GM23338 (cell line): ENCODE measurements around the gene SCNN1B. TPM values are rescaled to one million over a fixed set of nuclear protein-coding genes. Genes with fewer than 3 reads are reported as not detected.
"Not testable (repeated sequence)": the region's sequence is repeated elsewhere in the genome, so short reads cannot be mapped to it uniquely, and the experiment has no call there.

Experiments used
- ATAC-seq: fragments of 200-7000 bp; cut with Tn5 transposase; 3 replicates; pipeline ENCODE4 v1.9.1; 2020
- DNase-seq: peaks from one replicate; pipeline ENCODE4 v3.0.0-alpha.2; 2015; ENCODE audit warnings: low spot score
- H2AFZ ChIP-seq: fragments of 200-600 bp; sonication (generic); 2 replicates; pipeline ENCODE4 v1.8.0; 2016; ENCODE audit warnings: antibody characterized with exemption, mild to moderate bottlenecking, moderate library complexity
- H3F3A ChIP-seq: fragments of 200-600 bp; sonication (generic); replicated peaks from 2 replicates; pipeline ENCODE4 v1.8.0; 2017; ENCODE audit warnings: antibody characterized with exemption, mixed run types, low read depth
- H3K27ac ChIP-seq: fragments of 200-600 bp; sonication (generic); 2 replicates; pipeline ENCODE4 v1.6.1; 2016; ENCODE audit warnings: low read depth
- H3K27me3 ChIP-seq: fragments of 200-600 bp; sonication (generic); 2 replicates; pipeline ENCODE4 v1.8.0; 2016; ENCODE audit warnings: mild to moderate bottlenecking, mixed run types, moderate library complexity; ENCODE audit not compliant: insufficient read depth
- H3K36me3 ChIP-seq: fragments of 200-600 bp; sonication (generic); 2 replicates; pipeline ENCODE4 v1.8.0; 2016; ENCODE audit warnings: mild to moderate bottlenecking; ENCODE audit not compliant: insufficient read depth
- H3K4me1 ChIP-seq: fragments of 200-600 bp; sonication (generic); 2 replicates; pipeline ENCODE4 v1.8.0; 2016; ENCODE audit warnings: mild to moderate bottlenecking, moderate library complexity; ENCODE audit not compliant: insufficient read depth
- H3K4me2 ChIP-seq: fragments of 200-600 bp; sonication (generic); 2 replicates; pipeline ENCODE4 v1.7.1; 2017; ENCODE audit warnings: mixed run types
- H3K4me3 ChIP-seq: fragments of 200-600 bp; sonication (generic); 2 replicates; pipeline ENCODE4 v1.6.1; 2016; ENCODE audit warnings: mixed run types
- H3K79me2 ChIP-seq: fragments of 200-600 bp; sonication (generic); replicated peaks from 2 replicates; pipeline ENCODE4 v1.8.0; 2017; ENCODE audit warnings: mild to moderate bottlenecking; ENCODE audit not compliant: insufficient read depth
- H3K9me2 ChIP-seq: fragments of 200-600 bp; sonication (generic); 2 replicates; pipeline ENCODE4 v1.8.0; 2017; ENCODE audit not compliant: insufficient read depth
- H4K20me1 ChIP-seq: fragments of 200-600 bp; sonication (generic); replicated peaks from 2 replicates; pipeline ENCODE4 v1.8.0; 2017; ENCODE audit warnings: mild to moderate bottlenecking; ENCODE audit not compliant: insufficient read depth
- H3K27ac Mint-ChIP-seq: 2 replicates; pipeline ENCODE4 v1.8.0; 2020; ENCODE audit warnings: inconsistent platforms, mild to moderate bottlenecking, moderate library complexity, mixed read lengths
- H3K27me3 Mint-ChIP-seq: 3 replicates; pipeline ENCODE4 v1.8.0; 2022; ENCODE audit warnings: low read depth, mild to moderate bottlenecking, moderate library complexity, mixed read lengths, inconsistent platforms; ENCODE audit not compliant: insufficient read depth, poor library complexity
- H3K36me3 Mint-ChIP-seq: 3 replicates; pipeline ENCODE4 v1.8.0; 2021; ENCODE audit warnings: low read depth, mild to moderate bottlenecking, inconsistent platforms, moderate library complexity, mixed read lengths
- H3K4me1 Mint-ChIP-seq: 3 replicates; pipeline ENCODE4 v1.8.0; 2020; ENCODE audit warnings: mild to moderate bottlenecking, inconsistent platforms, mixed read lengths
- H3K4me3 Mint-ChIP-seq: 3 replicates; pipeline ENCODE4 v1.8.0; 2021; ENCODE audit warnings: moderate library complexity, mild to moderate bottlenecking, inconsistent platforms, mixed read lengths
- H3K9me3 Mint-ChIP-seq: 3 replicates; pipeline ENCODE4 v1.8.0; 2020; ENCODE audit warnings: moderate library complexity, mild to moderate bottlenecking, inconsistent platforms, mixed read lengths
- CREB1 ChIP-seq: fragments of 250-450 bp; sonication (Bioruptor Pico); IDR thresholded peaks from 2 replicates; pipeline ENCODE4 v1.5.0; 2020; ENCODE audit warnings: low read depth, mild to moderate bottlenecking, moderate library complexity
- CTCF ChIP-seq, 2 experiments: fragments of 200-600 bp in 1 of 2; sonication (generic) in 1 of 2; conservative IDR thresholded peaks; 2 replicates each; pipeline versions ENCODE4 v1.5.1 to v1.6.1; 2016 to 2017; ENCODE audit warnings: antibody characterized with exemption in 2 of 2, low read depth in 2 of 2, mild to moderate bottlenecking in 2 of 2, moderate library complexity in 1 of 2
- ETS1 ChIP-seq: IDR thresholded peaks from 2 replicates; pipeline ENCODE4 v1.6.1; 2016; ENCODE audit warnings: antibody characterized with exemption
- EZH2 ChIP-seq: fragments of 200-600 bp; sonication (generic); IDR thresholded peaks from one replicate; pipeline ENCODE4 v1.8.0; 2017; ENCODE audit warnings: antibody characterized with exemption, mild to moderate bottlenecking, low read depth; ENCODE audit not compliant: unreplicated experiment
- EZH2phosphoT487 ChIP-seq: fragments of 200-600 bp; sonication (generic); IDR thresholded peaks from one replicate; pipeline ENCODE4 v1.8.1; 2018; ENCODE audit warnings: antibody characterized with exemption; ENCODE audit not compliant: unreplicated experiment
- JUNB ChIP-seq: IDR thresholded peaks from one replicate; pipeline ENCODE4 v1.6.1; 2016; ENCODE audit warnings: antibody characterized with exemption; ENCODE audit not compliant: unreplicated experiment
- STAT1 ChIP-seq: IDR thresholded peaks from one replicate; pipeline ENCODE4 v1.6.1; 2016; ENCODE audit warnings: antibody characterized with exemption; ENCODE audit not compliant: unreplicated experiment
- ZNF331 ChIP-seq: fragments of 250-450 bp; sonication (Bioruptor Pico); IDR thresholded peaks from 2 replicates; pipeline ENCODE4 v1.5.0; 2020; ENCODE audit warnings: low read depth, mild to moderate bottlenecking, moderate library complexity
- long read RNA-seq: library from polyadenylated mRNA; unstranded; transcript quantifications from one replicate; pipeline ENCODE4 v2.0.0, GENCODE V29; 2020; ENCODE audit not compliant: unreplicated experiment
- polyA plus RNA-seq: library from polyadenylated mRNA; unstranded; fragments of >200 nt; fragmentation: Nextera tagmentation; extraction: Ambion mirVana; gene quantifications from 2 replicates; pipeline ENCODE4 v1.2.1, GENCODE V29; 2016
- total RNA-seq: library from RNA; depleted of rRNA; stranded (reverse); fragments of >200 nt; shearing (Covaris generic); gene quantifications from 2 replicates; pipeline ENCODE4 v1.2.3, GENCODE V29; 2014; rRNA removed

Gene SCNN1B
- total RNA-seq (1.1 and 1.2 TPM in 2 replicates), polyA plus RNA-seq (0.78 and 0.94 TPM in 2 replicates)
- long read RNA-seq = 0 reads

DNA sequence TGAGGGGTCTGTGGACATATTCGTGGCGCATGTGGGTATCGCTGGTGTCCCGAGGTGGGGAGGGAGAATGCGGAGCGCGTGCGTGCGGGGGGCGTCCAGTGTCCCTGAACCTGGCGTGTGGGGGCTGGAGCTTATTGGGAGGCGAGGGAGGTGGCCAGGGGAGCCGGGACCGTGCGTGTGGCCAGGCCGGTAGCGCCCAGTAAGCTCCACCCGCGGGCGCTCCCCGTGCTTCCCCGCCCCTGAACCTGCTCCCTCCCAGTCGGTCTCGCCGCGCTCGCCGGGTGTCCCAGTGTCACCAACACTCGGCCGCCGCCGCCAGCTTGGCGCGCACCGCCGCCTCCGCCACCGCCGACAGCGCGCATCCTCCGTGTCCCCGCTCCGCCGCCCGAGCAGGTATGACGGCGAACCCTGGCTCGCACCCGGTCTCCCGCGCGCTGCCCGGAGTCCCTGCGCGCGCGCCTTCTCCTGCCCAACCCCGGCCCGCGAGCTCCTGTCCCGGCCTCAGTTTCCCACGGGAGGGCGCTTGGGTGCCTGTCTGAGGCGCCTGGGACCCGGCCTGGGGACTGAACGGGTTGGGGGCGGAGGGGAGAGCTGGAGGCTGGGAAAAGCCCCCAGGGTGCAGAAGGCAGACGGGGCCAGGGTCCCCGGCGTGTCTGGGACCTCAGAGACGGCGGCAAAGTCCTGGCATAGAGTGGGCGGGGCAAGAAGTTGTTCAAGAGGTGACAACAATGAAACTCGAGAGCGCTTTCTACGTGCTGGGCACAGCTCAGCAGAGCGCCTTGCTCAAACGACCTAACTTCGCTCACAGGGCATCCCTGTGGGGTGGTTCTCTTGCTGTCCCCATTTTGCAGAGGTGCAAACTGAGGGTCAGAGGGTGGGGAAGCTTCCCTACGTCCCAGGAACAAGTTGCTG lies at the start of gene SCNN1B:
SCNN1B (plus strand) TSS at position 258 of the 912 bp plus-strand sequence. CDS start 46,298 bp downstream, outside the sequence.
- TF ChIP-seq EZH2 (no peak), ZNF331 (peak; percentile 56), ETS1 (no peak), CREB1 (no peak), CTCF (conservative IDR thresholded peaks at IDR 0.05; ENCODE audit: low read depth in 2 of 2) (peak in 1 of 2 experiments; percentile 35; a peak in 2 of 4 replicates)
- Histone ChIP-seq H4K20me1 (no peaks in the 10 kb centered on the region), H2AFZ (peak within 1 kb of the TSS; percentile 94), H3K4me1 (peaks cover 6% of the 10 kb centered on the region; the same call in 1 of the 2 replicates), H3K4me3 (peak within 1 kb of the TSS; percentile 79), H3K79me2 (no peaks in the 10 kb centered on the region), H3F3A (no peaks in the 10 kb centered on the region), H3K4me2 (peak within 1 kb of the TSS; percentile 96), H3K9me2 (peaks cover 6% of the 10 kb centered on the region), H3K36me3 (no peaks in the 10 kb centered on the region), H3K27ac (no peak within 1 kb of the TSS), H3K27me3 (peaks cover 36% of the 10 kb centered on the region)
- no peaks in the 10 kb centered on the region; the same call in 1 of the 3 replicates for H3K9me3 Mint-ChIP-seq
- H3K4me3 Mint-ChIP-seq = peak within 1 kb of the TSS; percentile 77
- peak; percentile 71 for DNase-seq
- ATAC-seq = peak; percentile 85
- H3K27me3 Mint-ChIP-seq = peaks cover 28% of the 10 kb centered on the region
- H3K36me3 Mint-ChIP-seq = no peaks in the 10 kb centered on the region; the same call in 2 of the 3 replicates
- H3K27ac Mint-ChIP-seq = no peak within 1 kb of the TSS
- peaks cover 10% of the 10 kb centered on the region for H3K4me1 Mint-ChIP-seq

- Histone ChIP-seq H3F3A (no peaks in the 10 kb centered on the region), H3K9me2 (no peaks in the 10 kb centered on the region), H3K4me3 (no peak overlapping the region), H3K79me2 (no peaks in the 10 kb centered on the region), H3K36me3 (no peaks in the 10 kb centered on the region), H3K4me2 (no peak overlapping the region), H3K27ac (no peak overlapping the region), H3K27me3 (no peaks in the 10 kb centered on the region), H2AFZ (no peak overlapping the region), H4K20me1 (no peaks in the 10 kb centered on the region), H3K4me1 (no peaks in the 10 kb centered on the region)
- Mint-ChIP-seq H3K4me3 (no peak overlapping the region), H3K36me3 (no peaks in the 10 kb centered on the region; the same call in 2 of the 3 replicates), H3K27ac (no peak overlapping the region), H3K4me1 (no peaks in the 10 kb centered on the region), H3K27me3 (peaks cover 2% of the 10 kb centered on the region), H3K9me3 (peaks cover 15% of the 10 kb centered on the region)
- ATAC-seq (no peak), DNase-seq (no peak)
- TF ChIP-seq JUNB (no peak), STAT1 (no peak), CTCF (conservative IDR thresholded peaks at IDR 0.05; ENCODE audit: low read depth in 2 of 2) (no peak), ZNF331 (no peak), CREB1 (no peak), EZH2phosphoT487 (no peak), ETS1 (no peak)
Observed at GRCh38 chr16:23252310-23252709, 49.8 kb upstream of the SCNN1B start.

- not testable (repeated sequence) for H3K27me3 Mint-ChIP-seq, H3K36me3 ChIP-seq, H3K27ac Mint-ChIP-seq, H3K36me3 Mint-ChIP-seq, H3K9me2 ChIP-seq, H4K20me1 ChIP-seq, H3K4me3 ChIP-seq, DNase-seq, H3K4me3 Mint-ChIP-seq, H3K27ac ChIP-seq, H3K4me1 ChIP-seq, H3K27me3 ChIP-seq, H3F3A ChIP-seq, H3K79me2 ChIP-seq, H2AFZ ChIP-seq, H3K4me2 ChIP-seq, ATAC-seq, H3K4me1 Mint-ChIP-seq
- H3K9me3 Mint-ChIP-seq = peaks cover 15% of the 10 kb centered on the region
Observed at GRCh38 chr16:23253650-23254049, 48.5 kb upstream of the SCNN1B start.
